SU-DHL-6 (cell line): ENCODE results near the gene GGN.
"Not testable (repeated sequence)": the region's sequence is repeated elsewhere in the genome, so short reads cannot be mapped to it uniquely, and the experiment has no call there.

Source experiments
- H2AFZ ChIP-seq: fragments of 200-600 bp; sonication (generic); 2 replicates; pipeline ENCODE4 v1.6.1; 2014; ENCODE audit warnings: low read depth, mild to moderate bottlenecking, moderate library complexity, mixed read lengths, antibody characterized with exemption, low read length; ENCODE audit not compliant: severe bottlenecking
- H3F3A ChIP-seq: fragments of 200-600 bp; shearing (Covaris generic); 2 replicates; pipeline ENCODE4 v1.6.0; 2016; ENCODE audit warnings: antibody characterized with exemption, mild to moderate bottlenecking; ENCODE audit not compliant: insufficient read depth
- H3K27ac ChIP-seq: fragments of 200-600 bp; sonication (generic); 2 replicates; pipeline ENCODE4 v1.5.1; 2016; ENCODE audit warnings: low read depth, mild to moderate bottlenecking, low read length, moderate library complexity, mixed read lengths
- H3K27me3 ChIP-seq: fragments of 200-600 bp; sonication (generic), shearing (Covaris generic); 2 replicates; pipeline ENCODE4 v1.6.0; 2014; ENCODE audit warnings: mild to moderate bottlenecking, low read length
- H3K36me3 ChIP-seq: fragments of 200-600 bp; sonication (generic); 2 replicates; pipeline ENCODE4 v1.6.1; 2014; ENCODE audit warnings: mild to moderate bottlenecking, low read length, mixed read lengths
- H3K4me2 ChIP-seq: fragments of 300-600, 200-600 bp; shearing (Covaris generic), sonication (generic); 2 replicates; pipeline ENCODE4 v1.6.0; 2014; ENCODE audit warnings: low read length, low read depth, mild to moderate bottlenecking; ENCODE audit not compliant: poor library complexity, severe bottlenecking
- H3K4me3 ChIP-seq: fragments of 200-600 bp; sonication (generic); 2 replicates; pipeline ENCODE4 v1.5.1; 2014; ENCODE audit warnings: antibody characterized with exemption, low read length, mild to moderate bottlenecking, mixed read lengths; ENCODE audit not compliant: insufficient read depth, poor library complexity, severe bottlenecking
- H3K79me2 ChIP-seq: fragments of 200-600 bp; sonication (generic); 2 replicates; pipeline ENCODE4 v1.6.1; 2014; ENCODE audit warnings: mild to moderate bottlenecking, low read length, moderate library complexity; ENCODE audit not compliant: insufficient read depth
- H3K9ac ChIP-seq: fragments of 200-600 bp; sonication (generic); 2 replicates; pipeline ENCODE4 v1.7.0; 2014; ENCODE audit warnings: mild to moderate bottlenecking, low read length
- H3K9me2 ChIP-seq: fragments of 200-600 bp; sonication (generic); replicated peaks from 2 replicates; pipeline ENCODE4 v1.6.1; 2014; ENCODE audit warnings: low read length; ENCODE audit not compliant: insufficient read depth
- H3K9me3 ChIP-seq: fragments of 200-600 bp; sonication (generic); 2 replicates; pipeline ENCODE4 v1.6.1; 2014; ENCODE audit warnings: low read length, mixed read lengths; ENCODE audit not compliant: insufficient read depth
- H4K20me1 ChIP-seq: fragments of 200-600 bp; sonication (generic); 2 replicates; pipeline ENCODE4 v1.6.1; 2014; ENCODE audit warnings: low read depth, mild to moderate bottlenecking, antibody characterized with exemption, low read length, moderate library complexity, mixed read lengths
- CTCF ChIP-seq: fragments of 200-600 bp; sonication (generic); IDR thresholded peaks from one replicate; pipeline ENCODE4 v1.5.1; 2017; ENCODE audit warnings: antibody characterized with exemption, mild to moderate bottlenecking, low read length, moderate library complexity; ENCODE audit not compliant: insufficient read depth, poor library complexity, severe bottlenecking
- EZH2phosphoT487 ChIP-seq: fragments of 200-600 bp; sonication (generic), shearing (Covaris generic); conservative IDR thresholded peaks from 2 replicates; pipeline ENCODE4 v1.6.1; 2018; ENCODE audit warnings: mild to moderate bottlenecking, antibody characterized with exemption, low read length, moderate library complexity, mixed read lengths

The GGN gene

GRCh38 chr19:38411041-38411712, 23.3 kb upstream of the GGN start:
- Histone ChIP-seq H4K20me1 (no peaks in the 10 kb centered on the region), H3K27me3 (no peaks in the 10 kb centered on the region), H3K9me3 (no peaks in the 10 kb centered on the region), H3K9ac (no peak overlapping the region), H3K9me2 (no peaks in the 10 kb centered on the region), H3F3A (no peaks in the 10 kb centered on the region), H2AFZ (no peak overlapping the region), H3K4me2 (no peak overlapping the region), H3K27ac (no peak overlapping the region), H3K36me3 (no peaks in the 10 kb centered on the region), H3K79me2 (no peaks in the 10 kb centered on the region), H3K4me3 (no peak overlapping the region)
- TF ChIP-seq CTCF (no peak), EZH2phosphoT487 (no peak)

GRCh38 chr19:38410407-38410806, 22.6 kb upstream of the GGN start:
- H3K4me2 ChIP-seq, H3K9me3 ChIP-seq, H3K36me3 ChIP-seq, H3K9me2 ChIP-seq, H4K20me1 ChIP-seq, H3K27ac ChIP-seq, H2AFZ ChIP-seq, H3K4me3 ChIP-seq, H3K79me2 ChIP-seq, H3K9ac ChIP-seq, H3K27me3 ChIP-seq, H3F3A ChIP-seq: not testable (repeated sequence)

GRCh38 chr19:38409631-38410133, 21.8 kb upstream of the GGN start:
- Histone ChIP-seq H3K27me3 (no peaks in the 10 kb centered on the region), H3K9me2 (no peaks in the 10 kb centered on the region), H2AFZ (no peak overlapping the region), H3K4me3 (no peak overlapping the region), H3K27ac (no peak overlapping the region), H3F3A (no peaks in the 10 kb centered on the region), H3K9me3 (no peaks in the 10 kb centered on the region), H3K9ac (no peak overlapping the region), H3K36me3 (no peaks in the 10 kb centered on the region), H3K79me2 (no peaks in the 10 kb centered on the region), H3K4me2 (no peak overlapping the region), H4K20me1 (no peaks in the 10 kb centered on the region)
- TF ChIP-seq CTCF (no peak), EZH2phosphoT487 (no peak)

GRCh38 chr19:38405276-38405675, 17.4 kb upstream of the GGN start:
- no peak overlapping the region for H3K9ac ChIP-seq
- H3K79me2 ChIP-seq, result no peaks in the 10 kb centered on the region
- H3K27ac ChIP-seq, result no peak overlapping the region
- no peak overlapping the region for H2AFZ ChIP-seq
- no peaks in the 10 kb centered on the region for H3K36me3 ChIP-seq
- no peak overlapping the region for H3K4me3 ChIP-seq
- H4K20me1 ChIP-seq, result no peaks in the 10 kb centered on the region
- no peaks in the 10 kb centered on the region for H3K27me3 ChIP-seq
- H3K4me2 ChIP-seq, result no peak overlapping the region
- no peaks in the 10 kb centered on the region for H3K9me3 ChIP-seq
- no peak for TF ChIP-seq CTCF
- H3F3A ChIP-seq, result no peaks in the 10 kb centered on the region
- no peaks in the 10 kb centered on the region for H3K9me2 ChIP-seq
